SK-N-MC (cell line): ENCODE results near the gene PCSK5.

Source experiments
- EZH2 ChIP-seq: fragments of 200-600 bp; sonication (generic); IDR thresholded peaks from one replicate; pipeline ENCODE4 v1.6.1; 2017; ENCODE audit warnings: antibody characterized with exemption
- FOXP2 ChIP-seq: optimal IDR thresholded peaks from 2 replicates; pipeline ENCODE3; 2011; ENCODE audit warnings: mild to moderate bottlenecking, moderate library complexity; ENCODE audit not compliant: insufficient read depth; ENCODE audit errors: extremely low read length, control extremely low read depth
- POLR2AphosphoS5 ChIP-seq: IDR thresholded peaks from 2 replicates; pipeline ENCODE4 v1.6.1; 2012; ENCODE audit warnings: mild to moderate bottlenecking, low read depth, low read length, borderline replicate concordance

DNA sequence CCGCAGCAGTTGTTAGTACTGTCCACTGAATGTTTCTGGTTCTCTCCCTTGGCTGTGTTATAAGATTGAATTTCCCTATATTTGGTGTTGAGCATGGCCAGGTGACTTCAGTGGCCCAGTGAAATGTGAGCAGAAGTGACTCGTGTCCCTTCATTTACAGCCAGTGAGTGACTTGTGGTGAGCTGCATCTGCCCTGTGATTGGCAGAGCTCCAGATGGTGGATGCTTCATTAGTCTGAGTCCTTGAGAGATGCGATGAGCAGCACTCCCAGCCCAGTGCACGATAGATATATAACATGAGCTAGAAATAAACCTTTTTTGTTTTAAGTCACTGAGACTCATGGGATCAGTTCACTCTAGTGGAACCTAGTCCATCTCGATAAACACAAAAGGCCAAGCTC lies 19.3 kb downstream of the PCSK5 start:
- TF ChIP-seq EZH2 (no peak), POLR2AphosphoS5 (no peak), FOXP2 (no peak)
